ENCODE data around the gene SCYL2.
"Not testable (repeated sequence)": the region's sequence is repeated elsewhere in the genome, so short reads cannot be mapped to it uniquely, and the experiment has no call there.

Gene SCYL2

DNA sequence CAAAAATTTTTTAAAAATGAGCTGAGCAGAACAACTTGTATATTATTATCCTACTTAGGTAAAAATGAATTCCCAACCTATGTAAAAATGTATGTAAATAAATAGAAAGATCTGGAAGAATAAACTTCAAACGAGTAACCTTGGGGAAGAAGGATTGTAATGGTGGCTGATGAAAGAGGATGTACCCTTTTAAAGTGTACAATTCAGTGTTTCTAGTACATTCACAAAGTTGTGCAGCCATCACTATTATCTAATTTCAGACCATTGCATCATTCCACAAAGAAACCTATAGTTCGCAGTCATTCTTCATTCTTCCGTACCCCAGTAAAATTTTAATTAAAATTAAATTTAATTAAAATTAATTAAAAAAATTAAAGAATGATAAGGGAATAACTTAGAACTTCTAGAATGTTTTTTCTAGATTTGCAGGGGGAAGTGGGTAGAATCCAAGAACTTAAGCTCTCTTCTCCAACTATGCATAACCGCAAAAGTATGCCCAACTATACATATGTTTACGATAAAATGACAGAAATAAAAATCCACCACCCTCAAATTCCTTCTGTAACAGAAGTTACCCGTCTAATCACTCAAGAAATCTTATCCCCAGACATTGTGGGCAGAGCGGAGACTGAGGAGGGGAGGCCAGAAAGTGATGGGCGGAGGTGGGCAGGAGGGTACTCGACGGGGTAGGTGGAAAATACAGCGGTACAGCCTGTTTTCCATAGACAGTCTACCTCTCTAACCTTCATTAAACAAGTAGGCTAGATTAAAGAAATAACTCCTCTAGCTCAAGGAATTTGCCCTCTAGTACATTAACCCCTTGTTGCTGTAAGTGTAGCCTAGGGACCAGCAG is 1.0 kb upstream of the SCYL2 start:
- no peak for DNase-seq

DNA sequence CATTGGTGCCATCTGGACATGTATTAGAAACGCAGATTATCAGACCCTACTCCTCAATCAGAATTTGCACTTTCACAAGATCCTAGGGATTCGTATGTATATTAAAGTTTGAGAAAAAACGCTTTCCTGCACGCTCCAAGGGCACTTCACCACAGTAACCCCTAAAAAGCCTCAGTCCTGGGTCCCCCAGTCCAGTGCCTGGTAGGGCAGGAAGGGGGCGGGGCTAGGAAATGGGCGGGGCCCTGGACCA is 467 bp upstream of the SCYL2 start:
- no peak for DNase-seq

DNA sequence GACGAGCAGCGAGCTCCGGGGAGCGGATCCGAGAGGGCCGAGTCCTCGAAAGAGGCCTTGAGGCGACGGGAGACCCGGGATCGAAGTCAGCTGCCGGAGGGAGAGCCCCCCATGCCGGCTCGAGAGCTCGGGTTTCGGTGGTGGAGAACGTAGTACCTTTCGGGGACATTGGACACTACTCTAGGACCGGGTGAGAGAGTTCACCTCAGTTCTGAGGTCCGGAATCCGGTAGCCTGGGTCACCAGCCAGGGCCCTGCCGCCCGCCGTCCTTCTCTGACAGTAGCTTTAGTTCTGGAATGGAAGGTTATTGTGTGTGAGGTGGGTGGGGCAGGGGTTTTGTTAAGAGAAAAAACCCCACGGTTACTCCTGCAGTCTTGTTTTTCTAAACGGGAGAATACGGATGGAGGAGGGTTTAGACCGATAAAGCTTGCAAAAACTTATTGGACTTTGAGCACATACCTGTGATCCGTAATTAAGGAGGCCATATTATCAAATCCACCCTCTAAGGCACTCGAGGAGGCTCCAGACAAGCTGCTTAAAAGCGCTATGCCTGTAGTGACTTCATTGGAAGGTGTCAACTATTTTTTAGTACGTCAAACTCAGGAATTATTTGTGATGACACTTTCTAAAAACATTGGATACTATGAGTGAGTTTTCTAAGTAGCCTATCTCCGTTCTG is 765 bp downstream of the SCYL2 start:
- DNase-seq: no peak

DNA sequence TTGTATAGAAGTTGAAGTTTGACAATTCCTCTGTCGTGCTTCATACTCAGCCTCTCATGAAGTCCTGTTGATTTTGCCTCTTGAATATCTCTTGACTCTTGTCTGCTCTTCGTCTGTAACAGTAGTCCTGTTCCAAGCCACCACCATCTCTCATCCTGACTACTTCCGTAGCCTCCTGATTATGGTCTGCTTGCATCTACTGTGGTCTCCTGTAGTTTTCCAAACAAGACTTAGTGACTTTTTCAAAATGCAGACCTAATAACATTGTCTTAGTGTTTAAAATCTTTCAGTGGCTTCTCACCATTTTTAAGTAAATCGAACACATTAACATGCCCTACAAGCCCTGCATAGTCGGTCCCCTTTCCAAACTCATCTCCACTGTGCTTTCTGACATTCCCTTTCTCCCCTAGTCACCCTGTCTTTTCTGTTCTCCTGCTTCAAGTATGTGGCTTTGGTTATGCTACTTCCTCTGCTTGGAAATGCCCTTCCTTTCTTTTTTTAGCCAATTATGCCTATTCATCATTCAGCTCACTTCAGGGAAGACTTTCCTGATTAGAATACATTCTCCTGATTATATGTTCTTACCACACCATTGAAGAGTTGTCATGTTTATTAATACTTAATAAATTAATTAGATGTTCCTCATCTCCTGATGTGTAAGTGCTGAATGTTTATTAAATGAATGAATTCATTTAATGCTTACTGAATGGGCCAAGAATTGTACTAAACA is 2.0 kb downstream of the SCYL2 start:
- no peak for DNase-seq

DNA sequence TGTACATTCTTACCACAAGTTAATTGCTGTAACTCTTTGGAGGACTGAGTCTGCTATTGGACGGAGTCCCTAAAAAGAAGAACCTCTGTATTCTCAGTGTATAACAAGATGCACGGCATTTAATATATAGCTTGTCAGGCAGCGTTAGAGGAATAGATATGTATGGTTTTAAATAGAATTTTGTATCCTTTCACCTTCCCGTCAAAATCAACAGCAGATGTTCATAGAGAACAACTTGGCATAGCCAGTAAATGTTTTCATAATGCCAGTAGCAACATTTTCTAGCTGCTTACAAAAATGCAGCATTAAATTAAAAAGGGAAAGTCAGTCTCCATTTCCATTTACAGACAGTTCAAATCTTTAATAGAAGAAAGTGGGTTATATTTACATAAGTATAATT is 6.8 kb downstream of the SCYL2 start:
- DNase-seq: no peak

DNA sequence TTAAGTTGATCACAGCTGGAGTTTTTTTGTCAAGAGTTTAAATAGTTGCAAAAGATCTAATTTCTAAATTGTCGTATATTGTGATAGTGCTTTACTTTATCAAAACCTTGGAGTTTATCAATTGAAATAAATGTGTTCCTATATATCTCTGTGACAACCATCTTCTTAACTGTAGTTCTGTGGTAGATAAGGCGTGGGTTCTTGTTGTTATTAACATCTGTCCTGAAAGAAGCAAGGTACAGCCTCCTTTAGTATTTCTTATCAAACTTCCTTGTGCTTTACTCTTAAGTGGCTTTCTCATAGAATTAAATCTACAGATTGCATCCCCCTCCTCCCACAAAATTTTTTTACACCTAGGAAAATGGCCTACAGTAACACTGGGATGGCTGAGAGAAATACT is 7.3 kb downstream of the SCYL2 start:
- no peak for DNase-seq

DNA sequence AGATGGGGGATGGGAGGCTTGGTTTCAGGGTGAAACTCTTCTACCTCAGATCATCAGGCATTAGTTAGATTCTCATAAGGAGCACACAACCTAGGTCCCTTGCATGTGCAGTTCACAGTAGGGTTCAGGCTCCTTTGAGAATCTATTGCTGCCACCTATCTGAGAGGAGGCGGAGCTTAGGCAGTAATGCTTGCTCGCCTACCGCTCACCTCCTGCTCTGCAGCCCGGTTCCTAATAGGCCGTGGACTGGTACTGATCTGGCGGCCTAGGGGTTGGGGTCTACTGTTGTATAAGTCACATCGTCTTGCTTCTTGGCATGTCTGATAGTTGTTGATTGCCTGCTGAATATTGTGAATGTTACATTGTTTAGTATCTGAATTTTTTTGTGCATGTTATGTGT is 12.2 kb downstream of the SCYL2 start:
- no peak for DNase-seq

DNA sequence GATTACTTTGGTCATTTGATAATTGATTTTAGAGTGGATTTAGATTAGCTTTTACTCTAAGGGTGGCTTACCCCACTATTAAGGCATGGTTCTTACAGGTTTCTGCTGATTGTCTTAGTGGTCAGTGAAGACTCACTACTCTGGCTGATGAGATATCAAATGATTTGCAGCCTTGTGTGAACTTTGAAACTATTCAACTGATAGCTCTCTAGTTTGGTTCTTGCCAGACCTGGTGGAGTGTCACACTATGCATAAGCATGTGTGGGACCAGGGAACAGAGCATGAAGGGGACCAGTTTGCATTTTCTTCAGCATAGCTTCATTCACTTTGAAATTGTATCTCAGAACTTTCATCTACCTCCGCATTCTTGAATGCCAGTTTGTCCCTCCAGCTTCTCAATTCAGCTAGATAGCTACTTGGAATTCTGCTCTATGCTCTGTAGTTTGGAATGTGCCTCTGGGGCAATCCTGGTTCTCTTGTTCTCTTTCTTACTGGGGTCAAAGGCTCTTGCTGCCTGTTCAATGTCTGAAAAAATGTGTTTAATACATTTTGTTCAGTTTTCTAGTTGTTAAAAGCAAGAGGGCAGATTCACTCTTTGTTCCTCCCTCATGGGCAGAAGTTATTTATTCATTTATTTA is 12.7 kb downstream of the SCYL2 start:
- DNase-seq: no peak

DNA sequence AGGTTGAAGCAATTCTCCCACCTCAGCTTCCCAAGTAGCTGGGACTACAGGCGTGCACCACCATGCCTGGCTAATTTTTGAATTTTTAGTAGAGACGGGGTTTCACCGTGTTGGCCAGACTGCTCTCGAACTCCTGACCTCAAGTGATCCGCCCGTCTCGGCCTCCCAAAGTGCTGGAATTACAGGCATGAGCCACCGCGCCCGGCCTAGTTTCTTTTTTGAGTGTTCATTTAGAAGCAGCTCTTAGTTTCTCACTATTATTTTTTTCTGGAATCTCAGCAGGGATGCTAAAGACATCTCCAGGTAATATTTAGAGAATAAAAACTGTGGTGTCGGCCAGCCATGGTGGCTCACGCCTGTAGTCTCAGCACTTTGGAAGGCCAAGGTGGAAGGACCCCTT is 17.6 kb downstream of the SCYL2 start:
- DNase-seq: not testable (repeated sequence)

DNA sequence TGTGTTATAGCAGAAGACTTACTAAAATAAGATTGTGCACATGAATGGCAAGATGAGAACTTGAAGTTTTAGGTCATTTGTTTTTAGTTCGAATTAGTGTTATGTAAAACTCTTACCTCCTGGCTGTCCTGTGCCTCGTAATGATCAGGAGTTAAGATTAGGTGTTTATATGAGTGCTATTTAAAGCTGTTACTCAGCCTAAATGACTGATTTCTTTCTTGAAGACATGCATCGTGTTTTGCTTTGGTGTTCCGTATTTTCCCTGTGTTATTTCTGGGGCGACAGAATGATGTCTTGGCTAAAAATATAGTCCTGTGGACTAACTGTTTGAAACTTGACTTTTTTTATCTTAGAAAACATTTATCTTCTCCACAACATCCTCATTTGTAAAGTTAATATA is 22.1 kb downstream of the SCYL2 start:
- DNase-seq: no peak

DNA sequence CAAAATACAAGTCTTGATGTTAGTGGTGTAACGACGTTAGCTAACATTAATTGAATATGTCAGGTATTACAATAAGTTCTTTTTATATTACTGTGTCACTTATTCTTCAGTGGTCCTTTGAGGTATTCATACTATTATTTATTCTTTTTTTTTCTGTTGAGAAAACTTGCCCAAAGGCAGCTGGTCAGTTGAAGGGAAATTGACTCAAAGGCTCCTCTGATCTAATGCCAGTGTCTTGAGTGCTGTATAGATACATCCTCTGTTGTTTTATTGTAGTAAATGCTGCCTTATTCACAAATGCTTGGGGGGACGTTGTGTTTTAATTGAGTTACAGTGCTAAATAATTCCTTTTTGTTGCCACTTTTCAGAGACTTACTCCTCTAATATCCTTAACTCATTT is 23.0 kb downstream of the SCYL2 start:
- no peak for DNase-seq

DNA sequence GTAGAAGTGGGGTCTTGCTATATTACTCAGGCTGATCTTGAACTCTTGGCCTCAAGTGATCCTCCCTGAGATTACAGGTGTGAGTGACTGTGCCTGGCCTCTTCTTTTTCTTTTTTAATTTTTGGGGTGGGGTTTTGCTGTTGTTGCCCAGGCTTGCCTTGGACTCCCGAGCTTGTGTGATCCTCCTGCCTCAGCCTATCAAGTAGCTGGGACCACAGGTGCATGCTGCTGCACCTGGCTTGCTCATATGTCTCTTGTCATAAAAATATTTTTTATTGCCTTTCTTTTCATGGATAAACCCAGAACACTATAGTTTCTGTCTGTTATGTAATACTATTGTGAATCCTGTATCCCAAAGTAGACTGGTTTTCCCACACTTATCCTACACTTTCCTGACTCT is 26.0 kb downstream of the SCYL2 start:
- no peak for DNase-seq

DNA sequence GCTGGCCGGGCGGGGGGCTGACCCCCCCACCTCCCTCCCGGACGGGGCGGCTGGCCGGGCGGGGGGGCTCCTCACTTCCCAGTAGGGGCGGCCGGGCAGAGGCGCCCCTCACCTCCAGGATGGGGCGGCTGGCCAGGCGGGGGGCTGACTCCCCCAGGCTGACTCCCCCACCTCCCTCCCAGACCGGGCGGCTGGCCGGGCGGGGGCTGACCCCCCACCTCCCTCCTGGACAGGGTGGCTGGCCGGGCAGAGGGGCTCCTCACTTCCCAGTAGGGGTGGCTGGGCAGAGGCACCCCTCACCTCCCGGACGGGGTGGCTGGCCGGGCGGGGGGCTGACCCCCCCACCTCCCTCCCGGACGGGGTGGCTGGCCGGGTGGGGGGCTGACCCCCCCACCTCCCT is 27.4 kb downstream of the SCYL2 start:
- DNase-seq: not testable (repeated sequence)

DNA sequence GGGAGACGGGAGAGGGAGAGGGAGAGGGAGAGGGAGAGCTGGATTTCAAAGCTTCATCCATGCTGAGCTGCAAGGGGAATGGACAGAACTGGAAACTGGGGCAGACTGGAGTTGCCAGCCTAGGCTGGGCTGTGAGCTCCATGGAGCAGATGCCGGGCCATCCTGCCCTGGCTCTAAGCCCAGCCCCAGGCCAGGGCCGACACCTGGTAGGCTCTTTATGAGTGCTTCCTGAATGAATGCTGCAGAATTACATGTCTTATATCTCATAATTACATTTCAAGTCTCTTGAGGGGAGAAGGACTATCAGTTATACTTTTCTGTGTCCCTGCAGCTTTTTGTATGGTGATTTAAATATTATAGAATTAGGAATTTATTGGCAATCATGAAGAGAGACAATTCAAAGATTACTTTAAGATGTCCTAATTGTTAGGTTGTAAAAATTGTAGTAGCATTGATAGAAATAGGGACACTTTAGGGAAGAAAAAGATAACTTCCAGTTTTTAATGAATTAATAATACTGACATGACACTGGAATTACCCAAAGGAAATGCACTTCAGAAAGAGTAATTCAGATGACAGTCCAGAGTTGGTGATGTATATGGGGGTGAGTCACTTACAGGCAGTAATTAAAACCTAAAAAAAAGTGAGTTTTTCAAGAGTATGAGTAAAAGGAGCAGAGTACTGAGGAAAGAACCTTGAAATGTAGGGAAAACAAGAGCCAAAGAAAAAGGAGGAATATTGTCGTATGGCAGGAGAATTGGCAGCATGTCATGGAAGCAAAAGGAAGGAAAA is 29.0 kb downstream of the SCYL2 start:
- DNase-seq: peak; percentile 12 to 39

DNA sequence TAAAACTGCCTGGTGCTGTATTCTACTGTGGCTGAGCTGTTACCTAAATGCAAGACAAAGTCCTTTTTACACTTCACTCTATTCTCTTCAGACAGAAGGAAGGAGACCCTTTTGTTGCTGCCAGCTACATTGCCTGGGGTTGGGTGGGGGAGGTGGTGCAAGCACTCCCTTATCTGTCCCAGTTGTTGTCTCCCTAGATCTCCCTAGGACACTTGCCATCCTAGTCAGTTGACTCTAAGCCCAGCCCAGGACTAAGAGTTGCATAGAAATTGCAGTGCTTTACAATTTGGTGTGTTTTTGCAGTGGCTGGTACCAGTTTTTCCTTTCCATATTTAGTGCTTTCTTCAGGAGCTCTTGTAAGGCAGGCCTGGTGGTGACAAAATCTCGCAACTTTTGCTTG is 35.1 kb downstream of the SCYL2 start:
- DNase-seq: no peak

DNA sequence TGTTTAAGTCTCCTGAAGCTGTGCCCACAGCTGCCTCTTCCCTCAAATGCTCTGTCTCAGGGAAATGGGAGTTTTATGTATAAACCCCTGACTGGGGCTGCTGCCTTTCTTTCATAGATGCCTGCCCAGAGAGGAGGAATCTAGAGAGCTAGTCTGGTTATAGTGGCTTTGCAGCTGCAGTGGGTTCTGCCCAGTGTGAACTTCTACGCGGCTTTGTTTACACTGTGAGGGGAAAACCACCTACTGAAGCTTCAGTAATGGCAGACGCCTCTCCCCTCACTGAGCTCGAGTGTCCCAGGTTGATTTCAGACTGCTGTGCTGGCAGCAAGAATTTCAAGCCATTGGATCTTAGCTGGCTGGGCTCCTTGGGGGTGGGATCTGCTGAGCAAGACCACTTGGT is 36.9 kb downstream of the SCYL2 start:
- no peak for DNase-seq

DNA sequence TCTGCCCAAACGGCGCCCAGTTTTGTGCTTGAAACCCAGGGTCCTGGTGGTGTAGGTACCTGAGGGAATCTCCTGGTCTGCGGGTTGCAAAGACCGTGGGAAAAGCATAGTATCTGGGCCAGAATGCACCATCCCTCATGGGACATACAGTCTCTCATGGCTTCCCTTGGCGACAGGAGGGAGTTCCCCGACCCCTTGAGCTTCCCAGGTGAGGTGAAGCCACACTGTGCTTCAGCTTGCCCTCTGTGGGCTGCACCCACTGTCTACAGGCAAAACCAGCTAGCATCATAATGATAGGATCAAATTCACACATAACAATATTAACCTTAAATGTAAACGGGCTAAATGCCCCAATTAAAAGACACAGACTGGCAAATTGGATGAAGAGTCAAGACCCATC is 37.4 kb downstream of the SCYL2 start:
- DNase-seq: not testable (repeated sequence)

DNA sequence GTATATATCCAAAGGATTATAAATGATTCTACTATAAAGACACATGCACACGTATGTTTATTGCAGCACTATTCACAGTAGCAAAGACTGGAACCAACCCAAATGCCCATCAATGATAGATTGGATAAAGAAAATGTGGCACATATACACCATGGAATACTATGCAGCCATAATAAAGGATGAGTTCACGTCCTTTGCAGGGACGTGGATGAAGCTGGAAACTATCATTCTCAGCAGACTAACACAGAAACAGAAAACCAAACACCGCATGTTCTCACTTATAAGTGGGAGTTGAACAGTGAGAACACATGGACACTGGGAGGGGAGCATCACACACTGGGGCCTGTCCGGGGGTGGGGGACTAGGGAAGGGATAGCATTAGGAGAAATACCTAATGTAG is 41.2 kb downstream of the SCYL2 start:
- DNase-seq: not testable (repeated sequence)

DNA sequence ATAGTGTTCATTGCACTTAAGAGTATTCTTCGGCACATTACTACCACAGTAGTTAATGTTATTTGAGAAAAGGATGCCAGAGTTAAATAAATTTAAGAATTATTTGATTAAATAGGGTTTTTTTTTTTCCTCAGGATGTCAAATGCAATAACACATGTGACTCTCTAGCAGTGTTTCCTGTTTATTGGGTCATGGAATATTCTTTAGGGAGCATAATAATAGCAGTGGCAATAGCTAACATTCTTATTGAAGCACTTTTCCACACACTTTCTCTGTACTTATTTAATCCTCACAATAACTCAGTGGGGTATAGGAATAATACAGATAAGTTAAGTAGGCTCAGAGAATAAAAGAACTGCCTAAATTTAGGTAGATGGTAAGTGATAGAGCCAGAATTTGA is 44.3 kb downstream of the SCYL2 start:
- DNase-seq: no peak

DNA sequence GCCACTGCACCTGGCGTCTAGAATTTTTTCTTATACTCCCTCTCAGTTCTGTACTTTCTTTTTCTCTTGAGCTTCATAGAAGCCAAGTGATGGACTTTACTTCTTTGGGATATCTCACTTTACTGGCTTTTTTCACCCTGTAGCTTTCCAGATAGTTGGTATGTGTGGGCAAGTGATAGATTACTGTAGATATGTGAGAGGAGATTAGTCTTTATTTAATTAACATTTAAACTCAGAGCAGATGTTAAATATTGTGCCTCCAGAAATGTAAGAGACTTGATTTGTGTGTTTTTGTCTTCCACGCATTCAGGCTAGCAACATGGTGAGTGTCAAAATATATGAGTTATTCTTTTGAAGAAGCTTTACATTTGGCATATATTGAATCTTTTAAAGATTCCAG is 50.4 kb downstream of the SCYL2 start:
- no peak for DNase-seq

DNA sequence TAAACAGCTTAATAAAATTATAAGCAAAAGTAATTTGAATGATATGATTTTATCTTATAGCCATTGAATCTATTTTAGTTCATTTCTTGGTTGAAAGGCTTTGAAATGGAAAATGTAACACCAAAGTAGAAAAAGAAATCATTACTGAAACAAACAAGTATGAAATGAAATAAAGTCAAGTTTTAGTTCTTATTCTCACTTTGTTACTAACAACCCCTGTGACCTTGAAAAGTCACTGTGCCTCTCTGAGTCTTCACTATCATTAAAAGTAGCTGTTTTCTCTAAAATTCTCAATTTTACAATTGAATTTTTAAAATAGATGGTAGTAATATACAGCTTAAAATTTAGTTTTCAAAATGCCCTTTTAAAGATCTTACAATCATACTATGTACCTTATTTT is 57.5 kb downstream of the SCYL2 start:
- no peak for DNase-seq

DNA sequence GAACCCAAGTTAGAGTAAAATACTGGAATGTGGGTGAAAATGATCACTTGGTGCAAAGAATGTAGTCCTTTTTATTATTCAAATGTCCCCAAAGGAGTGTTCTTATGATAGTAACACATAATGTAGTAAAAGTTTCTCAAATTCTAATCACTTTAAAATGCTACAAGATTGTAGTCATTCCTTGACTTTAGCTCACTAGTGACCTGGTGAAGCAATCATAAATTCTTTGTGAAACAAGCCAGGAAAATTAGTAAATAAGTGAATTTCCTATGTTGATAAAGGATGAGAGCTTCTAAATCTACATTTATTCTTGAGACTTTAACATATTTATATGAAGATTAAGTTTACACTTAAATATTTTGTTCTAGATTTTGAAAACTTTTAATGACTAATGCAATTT is 59.2 kb downstream of the SCYL2 start:
- DNase-seq: no peak

DNA sequence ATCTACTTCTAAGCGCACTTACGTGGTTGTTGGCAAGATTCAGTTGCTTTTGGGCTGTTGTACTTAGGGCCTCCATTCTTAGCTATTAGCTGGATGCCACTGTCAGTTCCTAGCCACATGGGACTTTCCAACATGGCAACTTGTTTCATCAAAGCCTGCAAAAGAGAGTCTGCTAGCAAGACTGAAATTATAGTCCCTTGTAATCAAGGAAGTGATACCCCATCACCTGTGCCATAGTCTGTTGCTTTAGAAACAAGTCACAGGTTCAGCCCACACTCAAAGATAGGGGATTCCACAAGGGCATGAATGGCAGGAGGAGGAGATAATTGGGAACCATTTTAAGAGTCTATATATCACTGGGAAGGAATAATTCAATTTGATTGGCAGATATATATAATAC is 62.8 kb downstream of the SCYL2 start:
- no peak for DNase-seq

All from cerebellar nuclear complex (tissue), 1 donor.